Caco-2 (cell line): ENCODE data around the gene DOHH. TPM values are rescaled to one million over a fixed set of nuclear protein-coding genes. Genes with fewer than 3 reads are reported as not detected.

Experiments
- BruUV-seq: library from RNA; stranded (reverse); fragments of 400-500 nt; replicated peaks from 2 replicates; lab custom pipeline; 2021; lab: Mats Ljungman, UMichigan
- CTCF ChIA-PET: fragments of 300-600 bp; sonication (Branson Sonifier 250); formaldehyde crosslinking; loops from one replicate; lab custom pipeline; 2022; ENCODE audit warnings: antibody characterized with exemption; lab: Charles Lee
- POLR2A ChIA-PET: fragments of 300-600 bp; sonication (Branson Sonifier 250); formaldehyde crosslinking; loops from one replicate; lab custom pipeline; 2022; ENCODE audit warnings: antibody characterized with exemption; lab: Charles Lee
- DNase-seq, 2 experiments: peaks; one replicate each; pipeline versions ENCODE4 v3.0.0 to v3.0.0-alpha.2; 2020 to 2022
- H3K27me3 ChIP-seq: replicated peaks from 2 replicates; pipeline ENCODE4 v1.6.0; 2011; ENCODE audit warnings: low read length; ENCODE audit not compliant: control insufficient read depth, insufficient read depth
- H3K36me3 ChIP-seq: 2 replicates; pipeline ENCODE4 v1.5.1; 2011; ENCODE audit warnings: low read length; ENCODE audit not compliant: control insufficient read depth, insufficient read depth
- H3K4me1 ChIP-seq: fragments of 250-450 bp; sonication (Bioruptor Pico); 2 replicates; pipeline ENCODE4 v1.5.1; 2020; ENCODE audit warnings: mild to moderate bottlenecking
- H3K4me3 ChIP-seq: 2 replicates; pipeline ENCODE4 v1.5.1; 2011; ENCODE audit warnings: low read depth, mild to moderate bottlenecking, control low read depth, low read length
- H3K9me3 ChIP-seq: fragments of 250-450 bp; sonication (Bioruptor Pico); 2 replicates; pipeline ENCODE4 v1.5.1; 2020; ENCODE audit warnings: mild to moderate bottlenecking, moderate library complexity
- H3K27ac Mint-ChIP-seq: one replicate; pipeline ENCODE4 v1.8.0; 2022; ENCODE audit warnings: mixed read lengths; ENCODE audit not compliant: unreplicated experiment
- H3K27me3 Mint-ChIP-seq: one replicate; pipeline ENCODE4 v1.8.0; 2022; ENCODE audit warnings: mixed read lengths; ENCODE audit not compliant: insufficient read depth, unreplicated experiment
- H3K36me3 Mint-ChIP-seq: one replicate; pipeline ENCODE4 v1.8.0; 2022; ENCODE audit warnings: mild to moderate bottlenecking, mixed read lengths; ENCODE audit not compliant: insufficient read depth, unreplicated experiment
- H3K4me1 Mint-ChIP-seq: one replicate; pipeline ENCODE4 v1.8.0; 2022; ENCODE audit warnings: low read depth, mixed read lengths; ENCODE audit not compliant: unreplicated experiment
- H3K4me3 Mint-ChIP-seq: one replicate; pipeline ENCODE4 v1.8.0; 2022; ENCODE audit warnings: mild to moderate bottlenecking, moderate library complexity, mixed read lengths; ENCODE audit not compliant: unreplicated experiment
- H3K9me3 Mint-ChIP-seq: one replicate; pipeline ENCODE4 v1.8.0; 2022; ENCODE audit warnings: mixed read lengths; ENCODE audit not compliant: unreplicated experiment
- intact Hi-C: fragments of 100-400 bp; cut with micrococcal nuclease; formaldehyde crosslinking; loops from one replicate; pipeline ENCODE4 v1.10.0; 2022; ENCODE audit not compliant: unreplicated experiment
- total RNA-seq: library from RNA; stranded (reverse); gene quantifications from 2 replicates; pipeline ENCODE4 v1.2.3, GENCODE V29; 2022
- TF ChIP-seq, protein P1 (sequence below), 2 experiments: fragments of 200-600 bp in 1 of 2; IDR thresholded peaks; 1 replicate in 1 of 2; 2 replicates in 1 of 2; pipeline versions ENCODE4 v1.5.1 to v1.8.0; 2011 to 2022; ENCODE audit warnings: antibody characterized with exemption in 1 of 2, control low read depth in 1 of 2, inconsistent platforms in 1 of 2, low read depth in 1 of 2, low read length in 1 of 2, mild to moderate bottlenecking in 1 of 2, moderate library complexity in 1 of 2; ENCODE audit not compliant: insufficient read depth in 1 of 2, severe bottlenecking in 1 of 2, unreplicated experiment in 1 of 2

DOHH gene
- total RNA-seq, 1 experiment from 2014 or later = 17.4 TPM

- Mint-ChIP-seq H3K36me3 (peaks cover 6% of the 10 kb centered on the region), H3K9me3 (no peaks in the 10 kb centered on the region), H3K27ac (no peak overlapping the region), H3K4me1 (no peaks in the 10 kb centered on the region), H3K4me3 (no peak overlapping the region), H3K27me3 (no peaks in the 10 kb centered on the region)
- POLR2A ChIA-PET = no interaction called here
- TF ChIP-seq, protein P1, sequence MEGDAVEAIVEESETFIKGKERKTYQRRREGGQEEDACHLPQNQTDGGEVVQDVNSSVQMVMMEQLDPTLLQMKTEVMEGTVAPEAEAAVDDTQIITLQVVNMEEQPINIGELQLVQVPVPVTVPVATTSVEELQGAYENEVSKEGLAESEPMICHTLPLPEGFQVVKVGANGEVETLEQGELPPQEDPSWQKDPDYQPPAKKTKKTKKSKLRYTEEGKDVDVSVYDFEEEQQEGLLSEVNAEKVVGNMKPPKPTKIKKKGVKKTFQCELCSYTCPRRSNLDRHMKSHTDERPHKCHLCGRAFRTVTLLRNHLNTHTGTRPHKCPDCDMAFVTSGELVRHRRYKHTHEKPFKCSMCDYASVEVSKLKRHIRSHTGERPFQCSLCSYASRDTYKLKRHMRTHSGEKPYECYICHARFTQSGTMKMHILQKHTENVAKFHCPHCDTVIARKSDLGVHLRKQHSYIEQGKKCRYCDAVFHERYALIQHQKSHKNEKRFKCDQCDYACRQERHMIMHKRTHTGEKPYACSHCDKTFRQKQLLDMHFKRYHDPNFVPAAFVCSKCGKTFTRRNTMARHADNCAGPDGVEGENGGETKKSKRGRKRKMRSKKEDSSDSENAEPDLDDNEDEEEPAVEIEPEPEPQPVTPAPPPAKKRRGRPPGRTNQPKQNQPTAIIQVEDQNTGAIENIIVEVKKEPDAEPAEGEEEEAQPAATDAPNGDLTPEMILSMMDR (IDR thresholded peaks at IDR 0.05; ENCODE audit: insufficient read depth in 1 of 2, low read depth in 1 of 2, low read length in 1 of 2, severe bottlenecking in 1 of 2, unreplicated experiment in 1 of 2) = no peak
- H3K4me1 ChIP-seq = 0 out of 2 replicates have a peak, but pooled peaks cover under 1% of the 10 kb centered on the region
- BruUV-seq = no TSS peak
- CTCF ChIA-PET = no interaction called here
- DNase-seq = no peak
- H3K27me3 ChIP-seq = no peaks in the 10 kb centered on the region
- H3K9me3 ChIP-seq = no peaks in the 10 kb centered on the region
- H3K4me3 ChIP-seq = no peak overlapping the region
- H3K36me3 ChIP-seq = no peaks in the 10 kb centered on the region
- intact Hi-C loops = no loop called here
Observed at GRCh38 chr19:3452171-3452941, 48.1 kb downstream of the DOHH start.

DNA sequence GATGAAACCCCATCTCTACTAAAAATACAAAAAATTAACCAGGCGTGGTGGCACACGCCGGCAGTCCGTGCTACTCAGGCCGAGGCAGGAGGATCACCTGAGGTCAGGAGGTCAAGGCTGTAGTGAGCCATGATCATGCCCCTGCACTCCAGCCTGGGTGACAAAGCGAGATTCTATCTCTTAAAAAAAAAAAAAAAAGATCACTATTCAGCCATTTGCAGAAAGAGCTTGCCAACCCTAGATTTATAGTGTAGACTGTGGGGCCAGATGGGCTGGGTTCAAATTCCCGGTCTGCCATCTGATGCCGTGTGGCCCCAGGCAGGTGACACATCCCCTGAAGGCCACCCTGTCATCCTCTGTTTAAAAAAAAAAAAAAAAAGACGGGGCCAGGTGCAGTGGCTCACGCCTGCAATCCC lies 49.0 kb downstream of the DOHH start:
- POLR2A ChIA-PET = no interaction called here

DNA sequence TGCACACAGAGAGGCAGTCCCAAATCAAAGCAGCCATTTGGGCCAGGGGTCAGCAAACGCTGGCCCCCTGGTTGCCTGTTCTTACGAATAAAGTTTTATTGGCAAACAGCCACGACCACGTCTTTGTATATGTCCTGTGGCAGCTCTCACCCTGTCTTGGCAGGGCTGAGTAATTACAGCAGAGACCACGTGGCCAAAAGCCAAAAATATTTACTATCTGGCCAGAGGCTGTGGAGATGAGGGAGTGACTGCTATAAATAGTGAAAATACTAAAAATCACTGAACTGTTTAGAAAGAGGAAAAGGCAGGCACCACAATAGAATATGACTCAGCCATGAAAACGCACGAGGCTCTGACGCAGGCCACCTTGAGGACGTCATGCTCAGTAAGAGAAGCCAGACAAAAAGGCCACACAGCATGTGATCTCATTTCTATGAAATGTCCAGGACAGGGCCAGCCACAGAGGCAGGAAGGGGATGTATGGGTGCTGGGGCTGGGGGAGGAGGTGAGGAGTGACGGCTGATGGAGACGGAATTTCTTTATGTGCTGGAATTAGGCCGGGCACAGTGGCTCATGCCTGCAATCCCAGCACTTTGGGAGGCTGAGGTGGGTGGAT lies 49.6 kb downstream of the DOHH start:
- Histone ChIP-seq H3K9me3 (no peaks in the 10 kb centered on the region), H3K4me3 (no peak overlapping the region), H3K4me1 (no peaks in the 10 kb centered on the region), H3K36me3 (no peaks in the 10 kb centered on the region), H3K27me3 (no peaks in the 10 kb centered on the region)
- intact Hi-C loops = no loop called here
- Mint-ChIP-seq H3K27ac (no peak overlapping the region), H3K27me3 (no peaks in the 10 kb centered on the region), H3K9me3 (no peaks in the 10 kb centered on the region), H3K36me3 (peaks cover 6% of the 10 kb centered on the region), H3K4me3 (no peak overlapping the region), H3K4me1 (no peaks in the 10 kb centered on the region)
- no TSS peak for BruUV-seq
- CTCF ChIA-PET = interaction anchor here (0.9 kb wide), 1 partner anchor 9 kb away, joined by 3 read pairs; no protein-coding TSS in a partner anchor
- TF ChIP-seq, protein P1 (IDR thresholded peaks at IDR 0.05; ENCODE audit: insufficient read depth in 1 of 2, low read depth in 1 of 2, low read length in 1 of 2, severe bottlenecking in 1 of 2, unreplicated experiment in 1 of 2) = no peak
- DNase-seq = no peak
- POLR2A ChIA-PET = interaction anchor here (0.7 kb wide), 1 partner anchor 98 kb away, joined by 3 read pairs; no protein-coding TSS in a partner anchor

More for the DNA sequence above, 49.0 kb downstream of the DOHH start:
- DNase-seq = no peak
- H3K9me3 ChIP-seq = no peaks in the 10 kb centered on the region
- intact Hi-C loops = no loop called here
- peaks cover 6% of the 10 kb centered on the region for H3K36me3 Mint-ChIP-seq
- no peaks in the 10 kb centered on the region for H3K36me3 ChIP-seq
- no peaks in the 10 kb centered on the region for H3K4me1 ChIP-seq
- H3K27ac Mint-ChIP-seq = no peak overlapping the region
- no peak overlapping the region for H3K4me3 Mint-ChIP-seq
- no peaks in the 10 kb centered on the region for H3K9me3 Mint-ChIP-seq
- no TSS peak for BruUV-seq
- H3K4me1 Mint-ChIP-seq = no peaks in the 10 kb centered on the region
- no peaks in the 10 kb centered on the region for H3K27me3 ChIP-seq
- H3K27me3 Mint-ChIP-seq = no peaks in the 10 kb centered on the region
- TF ChIP-seq, protein P1 (IDR thresholded peaks at IDR 0.05; ENCODE audit: insufficient read depth in 1 of 2, low read depth in 1 of 2, low read length in 1 of 2, severe bottlenecking in 1 of 2, unreplicated experiment in 1 of 2) = no peak
- CTCF ChIA-PET = no interaction called here
- H3K4me3 ChIP-seq = no peak overlapping the region
